MM.1S (cell line): ENCODE measurements around the gene INSC.

Source experiments
- DNase-seq: peaks from one replicate; pipeline ENCODE4 v3.0.0-alpha.2; 2015
- H2AFZ ChIP-seq: fragments of 300-600 bp; sonication (generic); 2 replicates; pipeline ENCODE4 v1.6.0; 2016; ENCODE audit warnings: antibody characterized with exemption, low read length
- H3F3A ChIP-seq: fragments of 300-600 bp; sonication (generic); 2 replicates; pipeline ENCODE4 v1.6.1; 2016; ENCODE audit warnings: mild to moderate bottlenecking, antibody characterized with exemption, low read length, moderate library complexity, mixed read lengths; ENCODE audit not compliant: insufficient read depth
- H3K27ac ChIP-seq: fragments of 300-600 bp; sonication (generic); 2 replicates; pipeline ENCODE4 v1.5.1; 2016; ENCODE audit warnings: mild to moderate bottlenecking, low read length
- H3K27me3 ChIP-seq: fragments of 300-600 bp; sonication (generic); replicated peaks from 2 replicates; pipeline ENCODE4 v1.6.0; 2016; ENCODE audit warnings: low read length; ENCODE audit not compliant: insufficient read depth
- H3K36me3 ChIP-seq: fragments of 300-600 bp; sonication (generic); replicated peaks from 2 replicates; pipeline ENCODE4 v1.6.1; 2016; ENCODE audit warnings: mild to moderate bottlenecking, low read length, mixed read lengths; ENCODE audit not compliant: insufficient read depth
- H3K4me1 ChIP-seq: fragments of 300-600 bp; sonication (generic); 2 replicates; pipeline ENCODE4 v1.6.1; 2016; ENCODE audit warnings: low read length, mixed read lengths
- H3K4me2 ChIP-seq: fragments of 300-600 bp; sonication (generic); 2 replicates; pipeline ENCODE4 v1.6.0; 2016; ENCODE audit warnings: low read depth, low read length
- H3K4me3 ChIP-seq: fragments of 300-600 bp; sonication (generic); 2 replicates; pipeline ENCODE4 v1.5.1; 2016; ENCODE audit warnings: low read length, mixed read lengths
- H3K79me2 ChIP-seq: fragments of 300-600 bp; sonication (generic); 2 replicates; pipeline ENCODE4 v1.6.1; 2016; ENCODE audit warnings: mixed run types, low read length, mixed read lengths
- H3K9ac ChIP-seq: fragments of 300-600 bp; sonication (generic); 2 replicates; pipeline ENCODE4 v1.6.1; 2016; ENCODE audit warnings: low read length, mixed read lengths
- H3K9me2 ChIP-seq: fragments of 300-600 bp; sonication (generic); replicated peaks from 2 replicates; pipeline ENCODE4 v1.6.1; 2016; ENCODE audit warnings: mild to moderate bottlenecking, low read length, mixed read lengths; ENCODE audit not compliant: insufficient read depth
- H3K9me3 ChIP-seq: fragments of 300-600 bp; sonication (generic); replicated peaks from 2 replicates; pipeline ENCODE4 v1.6.1; 2016; ENCODE audit warnings: mild to moderate bottlenecking, low read length, mixed read lengths; ENCODE audit not compliant: insufficient read depth
- H4K20me1 ChIP-seq: fragments of 300-600 bp; sonication (generic); 2 replicates; pipeline ENCODE4 v1.6.1; 2016; ENCODE audit warnings: mild to moderate bottlenecking, low read length, moderate library complexity, mixed read lengths; ENCODE audit not compliant: insufficient read depth
- EZH2 ChIP-seq: fragments of 300-600 bp; sonication (generic); optimal IDR thresholded peaks from 2 replicates; pipeline ENCODE3; 2017; ENCODE audit warnings: low read depth, mild to moderate bottlenecking, antibody characterized with exemption, low read length, mixed read lengths
- EZH2phosphoT487 ChIP-seq: fragments of 300-600 bp; sonication (generic); IDR thresholded peaks from 2 replicates; pipeline ENCODE4 v1.6.1; 2018; ENCODE audit warnings: antibody characterized with exemption, low read length
- TF ChIP-seq, protein P1 (sequence below): fragments of 300-600 bp; sonication (generic); IDR thresholded peaks from 2 replicates; pipeline ENCODE4 v1.5.1; 2016; ENCODE audit warnings: antibody characterized with exemption, low read length, mixed read lengths

Gene INSC

DNA sequence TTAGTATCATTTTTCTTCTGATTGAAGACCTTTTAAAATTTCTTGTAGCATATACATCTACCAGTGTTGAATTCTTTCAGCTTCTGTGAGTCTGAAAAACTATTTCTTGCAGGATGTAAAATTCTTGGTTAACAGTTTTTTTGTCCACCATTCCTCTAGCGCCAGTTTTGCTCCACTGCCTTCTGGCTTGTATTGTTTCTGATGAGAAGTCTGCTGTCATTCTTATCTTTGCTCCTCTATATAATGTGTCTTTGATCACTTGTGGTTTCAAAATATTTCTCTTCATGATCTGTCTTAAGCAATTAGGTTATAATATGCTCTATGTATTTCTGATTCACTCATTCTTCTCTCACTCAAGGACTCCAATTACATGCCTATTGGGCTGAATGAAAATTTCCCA, 152.3 kb downstream of the INSC start:
- Histone ChIP-seq H3F3A (no peaks in the 10 kb centered on the region), H2AFZ (no peak overlapping the region), H4K20me1 (no peaks in the 10 kb centered on the region), H3K36me3 (no peaks in the 10 kb centered on the region), H3K4me1 (no peaks in the 10 kb centered on the region), H3K27ac (no peak overlapping the region), H3K79me2 (no peaks in the 10 kb centered on the region), H3K9ac (no peak overlapping the region), H3K9me3 (no peaks in the 10 kb centered on the region), H3K27me3 (no peaks in the 10 kb centered on the region), H3K4me3 (no peak overlapping the region), H3K9me2 (no peaks in the 10 kb centered on the region), H3K4me2 (no peak overlapping the region)
- DNase-seq, result no peak
- TF ChIP-seq, protein P1, sequence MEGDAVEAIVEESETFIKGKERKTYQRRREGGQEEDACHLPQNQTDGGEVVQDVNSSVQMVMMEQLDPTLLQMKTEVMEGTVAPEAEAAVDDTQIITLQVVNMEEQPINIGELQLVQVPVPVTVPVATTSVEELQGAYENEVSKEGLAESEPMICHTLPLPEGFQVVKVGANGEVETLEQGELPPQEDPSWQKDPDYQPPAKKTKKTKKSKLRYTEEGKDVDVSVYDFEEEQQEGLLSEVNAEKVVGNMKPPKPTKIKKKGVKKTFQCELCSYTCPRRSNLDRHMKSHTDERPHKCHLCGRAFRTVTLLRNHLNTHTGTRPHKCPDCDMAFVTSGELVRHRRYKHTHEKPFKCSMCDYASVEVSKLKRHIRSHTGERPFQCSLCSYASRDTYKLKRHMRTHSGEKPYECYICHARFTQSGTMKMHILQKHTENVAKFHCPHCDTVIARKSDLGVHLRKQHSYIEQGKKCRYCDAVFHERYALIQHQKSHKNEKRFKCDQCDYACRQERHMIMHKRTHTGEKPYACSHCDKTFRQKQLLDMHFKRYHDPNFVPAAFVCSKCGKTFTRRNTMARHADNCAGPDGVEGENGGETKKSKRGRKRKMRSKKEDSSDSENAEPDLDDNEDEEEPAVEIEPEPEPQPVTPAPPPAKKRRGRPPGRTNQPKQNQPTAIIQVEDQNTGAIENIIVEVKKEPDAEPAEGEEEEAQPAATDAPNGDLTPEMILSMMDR, result no peak
- TF ChIP-seq EZH2phosphoT487 (no peak), EZH2 (no peak)

GRCh38 chr11:15268598-15268997, 153.9 kb downstream of the INSC start:
- no peak for DNase-seq
- Histone ChIP-seq H3K4me1 (no peaks in the 10 kb centered on the region), H3K9ac (no peak overlapping the region), H3K4me3 (no peak overlapping the region), H2AFZ (no peak overlapping the region), H3K79me2 (no peaks in the 10 kb centered on the region), H3K9me2 (no peaks in the 10 kb centered on the region), H3K27me3 (no peaks in the 10 kb centered on the region), H3K36me3 (no peaks in the 10 kb centered on the region), H3F3A (no peaks in the 10 kb centered on the region), H3K27ac (no peak overlapping the region), H3K4me2 (no peak overlapping the region), H3K9me3 (no peaks in the 10 kb centered on the region), H4K20me1 (no peaks in the 10 kb centered on the region)
- no peak for TF ChIP-seq EZH2phosphoT487
- TF ChIP-seq, protein P1, result no peak
- no peak for TF ChIP-seq EZH2

- Histone ChIP-seq H3K9me3 (no peaks in the 10 kb centered on the region), H3K9ac (no peak overlapping the region), H3F3A (no peaks in the 10 kb centered on the region), H3K27ac (no peak overlapping the region), H3K79me2 (no peaks in the 10 kb centered on the region), H4K20me1 (no peaks in the 10 kb centered on the region), H3K36me3 (no peaks in the 10 kb centered on the region), H3K9me2 (no peaks in the 10 kb centered on the region), H3K27me3 (no peaks in the 10 kb centered on the region), H3K4me3 (no peak overlapping the region), H3K4me2 (no peak overlapping the region), H2AFZ (no peak overlapping the region), H3K4me1 (no peaks in the 10 kb centered on the region)
- no peak for TF ChIP-seq EZH2phosphoT487
- no peak for TF ChIP-seq EZH2
- TF ChIP-seq, protein P1, result no peak
- no peak for DNase-seq
These were observed 160.4 kb downstream of the INSC start for GRCh38 chr11:15275141-15275540.

DNA sequence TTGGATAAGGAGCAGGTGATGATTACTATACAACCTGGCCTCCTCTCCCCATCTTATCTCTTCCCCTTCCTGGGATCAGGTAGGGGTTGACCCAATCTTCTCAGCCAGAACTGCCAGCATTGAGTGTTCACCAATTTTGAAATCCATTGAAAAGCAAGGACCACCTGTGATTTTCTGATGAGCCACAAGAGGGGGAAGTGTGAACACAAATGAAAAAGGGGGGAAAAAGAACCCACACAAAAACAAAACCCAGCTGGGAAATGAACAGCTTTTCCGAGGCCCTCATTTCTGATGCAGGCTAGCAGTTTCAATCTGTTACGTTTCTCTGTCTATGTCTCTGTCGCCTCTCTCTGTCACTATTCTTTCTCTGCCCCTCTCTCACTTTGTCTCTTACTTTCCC, 161.9 kb downstream of the INSC start:
- no peak overlapping the region for H3K4me2 ChIP-seq
- H3K79me2 ChIP-seq, result no peaks in the 10 kb centered on the region
- no peak for TF ChIP-seq EZH2phosphoT487
- TF ChIP-seq, protein P1, result peak; percentile 28; the same call in 1 of the 2 replicates
- no peaks in the 10 kb centered on the region for H3K4me1 ChIP-seq
- H2AFZ ChIP-seq, result no peak overlapping the region
- H3K27me3 ChIP-seq, result no peaks in the 10 kb centered on the region
- no peaks in the 10 kb centered on the region for H4K20me1 ChIP-seq
- DNase-seq, result no peak
- H3K4me3 ChIP-seq, result no peak overlapping the region
- H3F3A ChIP-seq, result no peaks in the 10 kb centered on the region
- no peaks in the 10 kb centered on the region for H3K36me3 ChIP-seq
- H3K9me2 ChIP-seq, result no peaks in the 10 kb centered on the region
- no peak overlapping the region for H3K9ac ChIP-seq
- no peaks in the 10 kb centered on the region for H3K9me3 ChIP-seq
- no peak overlapping the region for H3K27ac ChIP-seq
